ENCODE measurements around the gene ZFP90. TPM values are rescaled to one million over a fixed set of nuclear protein-coding genes. Genes with fewer than 3 reads are reported as not detected.

Gene ZFP90
- total and polyA plus RNA-seq, 2 donors (not counting 1 experiment from before 2014, with no cell fraction given), result 18.7 to 42.8 TPM

DNA sequence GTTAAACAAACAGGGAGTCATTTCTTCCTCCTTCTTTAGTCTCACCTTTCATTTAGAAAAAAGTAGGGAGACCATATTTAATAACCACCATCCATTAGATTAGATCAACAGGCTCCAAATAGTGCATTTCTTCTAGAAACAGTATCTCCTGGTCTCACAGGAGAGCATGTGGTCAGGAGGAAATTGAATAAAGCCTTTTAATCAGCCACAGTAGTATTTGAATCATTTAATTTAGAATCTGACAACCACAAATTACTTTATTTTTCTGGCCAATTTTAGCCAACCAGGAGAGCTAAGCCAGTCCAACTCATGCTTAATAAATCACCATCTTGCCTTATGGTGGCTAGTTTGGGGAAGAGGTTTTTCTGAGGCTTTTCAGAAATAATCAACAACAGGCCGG, 26.3 kb upstream of the ZFP90 start:
- no peak overlapping the region for H3K9ac ChIP-seq (ENCODE audit: insufficient read depth, low read length)
- H2AFZ ChIP-seq (ENCODE audit: low read length), result no peak overlapping the region

DNA sequence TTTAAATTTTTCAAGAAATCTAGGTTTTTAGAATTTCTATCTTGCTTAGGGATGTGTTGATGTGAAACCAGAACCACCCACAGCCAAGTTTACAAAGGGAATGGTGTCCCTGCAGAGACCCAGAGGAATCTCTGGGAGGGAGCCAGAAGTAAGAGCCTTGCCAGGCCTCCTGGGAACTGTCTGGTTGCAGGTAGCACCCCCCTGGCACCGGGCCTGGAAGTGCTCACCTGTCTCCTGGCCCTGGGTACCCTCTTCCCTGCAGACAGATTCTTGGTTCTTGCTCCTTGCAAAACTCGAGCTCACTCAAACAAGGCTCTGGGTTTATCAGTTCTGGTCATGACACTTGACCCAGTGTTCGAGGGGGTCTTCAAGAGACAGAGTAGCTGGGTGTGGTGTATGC, 24.6 kb upstream of the ZFP90 start:
- no peaks in the 10 kb centered on the region for H3K79me2 ChIP-seq (ENCODE audit: control insufficient read depth, insufficient read depth, low read length)
- H3K9me3 ChIP-seq (ENCODE audit: control insufficient read depth, insufficient read depth, low read depth, low read length), result no peaks in the 10 kb centered on the region
- H3K36me3 ChIP-seq (ENCODE audit: control insufficient read depth, insufficient read depth, low read length), result no peaks in the 10 kb centered on the region
- no peaks in the 10 kb centered on the region for H3K4me1 ChIP-seq (ENCODE audit: control insufficient read depth, extremely low read depth, insufficient read depth, low read length)
- no peak for DNase-seq (ENCODE audit: low read depth in 2 of 2)
- H3K27me3 ChIP-seq (ENCODE audit: control insufficient read depth, insufficient read depth, low read length), result no peaks in the 10 kb centered on the region
- no peaks in the 10 kb centered on the region for H4K20me1 ChIP-seq (ENCODE audit: control insufficient read depth, extremely low read depth, insufficient read depth, low read length)
- no peak overlapping the region for H3K4me2 ChIP-seq (ENCODE audit: extremely low read depth, insufficient read depth, low read length)
- no peak overlapping the region for H2AFZ ChIP-seq (ENCODE audit: low read length)
- H3K27ac ChIP-seq (ENCODE audit: insufficient read depth, low read length), result no peak overlapping the region
- no peak overlapping the region for H3K4me3 ChIP-seq (replicated peaks in 1 of 4; ENCODE audit: control extremely low read depth in 1 of 4, insufficient read depth in 1 of 4, low read depth in 3 of 4, low read length in 4 of 4)
- TF ChIP-seq, protein P1, sequence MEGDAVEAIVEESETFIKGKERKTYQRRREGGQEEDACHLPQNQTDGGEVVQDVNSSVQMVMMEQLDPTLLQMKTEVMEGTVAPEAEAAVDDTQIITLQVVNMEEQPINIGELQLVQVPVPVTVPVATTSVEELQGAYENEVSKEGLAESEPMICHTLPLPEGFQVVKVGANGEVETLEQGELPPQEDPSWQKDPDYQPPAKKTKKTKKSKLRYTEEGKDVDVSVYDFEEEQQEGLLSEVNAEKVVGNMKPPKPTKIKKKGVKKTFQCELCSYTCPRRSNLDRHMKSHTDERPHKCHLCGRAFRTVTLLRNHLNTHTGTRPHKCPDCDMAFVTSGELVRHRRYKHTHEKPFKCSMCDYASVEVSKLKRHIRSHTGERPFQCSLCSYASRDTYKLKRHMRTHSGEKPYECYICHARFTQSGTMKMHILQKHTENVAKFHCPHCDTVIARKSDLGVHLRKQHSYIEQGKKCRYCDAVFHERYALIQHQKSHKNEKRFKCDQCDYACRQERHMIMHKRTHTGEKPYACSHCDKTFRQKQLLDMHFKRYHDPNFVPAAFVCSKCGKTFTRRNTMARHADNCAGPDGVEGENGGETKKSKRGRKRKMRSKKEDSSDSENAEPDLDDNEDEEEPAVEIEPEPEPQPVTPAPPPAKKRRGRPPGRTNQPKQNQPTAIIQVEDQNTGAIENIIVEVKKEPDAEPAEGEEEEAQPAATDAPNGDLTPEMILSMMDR (conservative IDR thresholded peaks at IDR 0.05 in 1 of 2, IDR thresholded peaks at IDR 0.05 in 1 of 2; ENCODE audit: low read depth in 1 of 2, low read length in 2 of 2), result no peak
- no peak for TF ChIP-seq EZH2 (IDR thresholded peaks at IDR 0.05; ENCODE audit: low read length, missing control alignments)
- no peak overlapping the region for H3K9ac ChIP-seq (ENCODE audit: insufficient read depth, low read length)

More for the DNA sequence above, 26.3 kb upstream of the ZFP90 start:
- no peaks in the 10 kb centered on the region for H3K27me3 ChIP-seq (ENCODE audit: control insufficient read depth, insufficient read depth, low read length)
- H3K36me3 ChIP-seq (ENCODE audit: control insufficient read depth, insufficient read depth, low read length), result no peaks in the 10 kb centered on the region
- no peak overlapping the region for H3K27ac ChIP-seq (ENCODE audit: insufficient read depth, low read length)
- no peak overlapping the region for H3K4me2 ChIP-seq (ENCODE audit: extremely low read depth, insufficient read depth, low read length)
- no peak for TF ChIP-seq EZH2 (IDR thresholded peaks at IDR 0.05; ENCODE audit: low read length, missing control alignments)
- TF ChIP-seq, protein P1 (conservative IDR thresholded peaks at IDR 0.05 in 1 of 2, IDR thresholded peaks at IDR 0.05 in 1 of 2; ENCODE audit: low read depth in 1 of 2, low read length in 2 of 2), result no peak
- no peak overlapping the region for H3K4me3 ChIP-seq (replicated peaks in 1 of 4; ENCODE audit: control extremely low read depth in 1 of 4, insufficient read depth in 1 of 4, low read depth in 3 of 4, low read length in 4 of 4)
- H3K4me1 ChIP-seq (ENCODE audit: control insufficient read depth, extremely low read depth, insufficient read depth, low read length), result no peaks in the 10 kb centered on the region
- H3K79me2 ChIP-seq (ENCODE audit: control insufficient read depth, insufficient read depth, low read length), result no peaks in the 10 kb centered on the region
- H3K9me3 ChIP-seq (ENCODE audit: control insufficient read depth, insufficient read depth, low read depth, low read length), result no peaks in the 10 kb centered on the region
- no peak for DNase-seq (ENCODE audit: low read depth in 2 of 2)
- H4K20me1 ChIP-seq (ENCODE audit: control insufficient read depth, extremely low read depth, insufficient read depth, low read length), result no peaks in the 10 kb centered on the region

DNA sequence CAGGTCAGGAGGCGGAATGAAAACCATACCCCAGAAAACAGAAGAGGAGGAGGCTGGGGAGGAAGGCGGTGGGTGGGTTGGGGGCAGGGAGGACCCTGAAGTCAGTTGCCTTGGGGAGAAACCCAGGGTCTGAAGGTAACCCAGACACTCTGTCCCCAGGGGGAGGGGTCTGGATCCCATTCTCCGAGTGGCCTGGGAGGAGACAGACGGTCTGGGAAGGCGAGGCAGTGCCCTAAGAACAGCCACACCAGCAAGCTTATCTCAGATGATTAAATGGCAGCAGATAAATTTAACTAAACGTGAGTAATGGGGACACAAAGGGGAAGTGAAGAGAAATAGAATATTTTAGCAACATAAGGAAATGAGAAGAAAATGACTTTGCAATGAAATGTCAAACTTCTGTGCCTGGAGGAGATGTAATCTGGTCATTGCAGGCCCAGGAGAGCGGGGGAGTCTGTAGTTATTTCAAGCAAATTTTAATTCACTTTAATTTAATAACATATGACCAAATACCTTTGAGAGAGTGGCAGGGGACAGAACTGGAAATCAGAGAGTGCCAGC, 21.4 kb upstream of the ZFP90 start:
- Histone ChIP-seq H2AFZ (ENCODE audit: low read length) (no peak overlapping the region), H3K27me3 (ENCODE audit: control insufficient read depth, insufficient read depth, low read length) (no peaks in the 10 kb centered on the region), H4K20me1 (ENCODE audit: control insufficient read depth, extremely low read depth, insufficient read depth, low read length) (no peaks in the 10 kb centered on the region), H3K79me2 (ENCODE audit: control insufficient read depth, insufficient read depth, low read length) (no peaks in the 10 kb centered on the region), H3K4me2 (ENCODE audit: extremely low read depth, insufficient read depth, low read length) (no peak overlapping the region), H3K9ac (ENCODE audit: insufficient read depth, low read length) (no peak overlapping the region), H3K9me3 (ENCODE audit: control insufficient read depth, insufficient read depth, low read depth, low read length) (no peaks in the 10 kb centered on the region), H3K4me1 (ENCODE audit: control insufficient read depth, extremely low read depth, insufficient read depth, low read length) (peaks cover 2% of the 10 kb centered on the region), H3K36me3 (ENCODE audit: control insufficient read depth, insufficient read depth, low read length) (no peaks in the 10 kb centered on the region), H3K4me3 (replicated peaks in 1 of 4; ENCODE audit: control extremely low read depth in 1 of 4, insufficient read depth in 1 of 4, low read depth in 3 of 4, low read length in 4 of 4) (no peak overlapping the region), H3K27ac (ENCODE audit: insufficient read depth, low read length) (no peak overlapping the region)
- TF ChIP-seq, protein P1 (conservative IDR thresholded peaks at IDR 0.05 in 1 of 2, IDR thresholded peaks at IDR 0.05 in 1 of 2; ENCODE audit: low read depth in 1 of 2, low read length in 2 of 2), result no peak
- TF ChIP-seq EZH2 (IDR thresholded peaks at IDR 0.05; ENCODE audit: low read length, missing control alignments), result no peak
- DNase-seq (ENCODE audit: low read depth in 2 of 2), result no peak
